Body of pancreas (tissue), 4 donors: ENCODE data around the gene SUN1. TPM values are rescaled to one million over a fixed set of nuclear protein-coding genes. Genes with fewer than 3 reads are reported as not detected.
A peak's percentile ranks its signal among the peaks of the same experiment; 100 is the strongest.
"Not testable (repeated sequence)": the region's sequence is repeated elsewhere in the genome, so short reads cannot be mapped to it uniquely, and the experiment has no call there.

Experiments
- ATAC-seq: fragments of 150-250 bp; one replicate; pipeline ENCODE4 v1.9.1; 2016
- DNase-seq, 4 donors: peaks; one replicate each; pipeline ENCODE4 v3.0.0-alpha.2; 2019
- H3K27ac ChIP-seq, 4 donors: fragments of 200-600 bp; sonication (generic); 1 replicate in 3 of 4; 2 replicates in 1 of 4; pipeline versions ENCODE4 v1.5.1 to v1.6.1; 2016 to 2019; ENCODE audit warnings: mild to moderate bottlenecking in 1 of 4, mixed read lengths in 1 of 4, moderate library complexity in 1 of 4
- H3K27me3 ChIP-seq, 2 donors: fragments of 200-600 bp; sonication (generic); one replicate each; pipeline ENCODE4 v1.6.0; 2016; ENCODE audit warnings: mild to moderate bottlenecking in 1 of 2
- H3K36me3 ChIP-seq, 2 donors: fragments of 200-600 bp; sonication (generic); replicated peaks in 1 of 2; 2 replicates each; pipeline ENCODE4 v1.5.1; 2016; ENCODE audit warnings: low read depth in 2 of 2; ENCODE audit not compliant: insufficient read depth in 1 of 2
- H3K4me1 ChIP-seq: fragments of 200-600 bp; sonication (generic); one replicate; pipeline ENCODE4 v1.6.0; 2016
- H3K4me3 ChIP-seq, 2 donors: fragments of 200-600 bp; sonication (generic); 1 replicate in 1 of 2; 2 replicates in 1 of 2; pipeline ENCODE4 v1.5.1; 2016 to 2019
- H3K9me3 ChIP-seq, 3 donors: fragments of 200-600 bp; sonication (generic); 1 replicate in 2 of 3; 2 replicates in 1 of 3; pipeline ENCODE4 v1.5.1; 2016
- POLR2A ChIP-seq, 3 donors: fragments of 450-650 bp; IDR thresholded peaks; one replicate each; pipeline ENCODE4 v1.6.1; 2016; ENCODE audit warnings: antibody characterized with exemption in 3 of 3, mild to moderate bottlenecking in 2 of 3
- WGBS, 2 donors: methylation state at CpG; one replicate each; pipeline ENCODE4 v1.1.5; 2017; 5-methylcytosine and 5-hydroxymethylcytosine counted together
- intact Hi-C: fragments of 100-400 bp; cut with DNase I; formaldehyde crosslinking; loops from one replicate; pipeline ENCODE4 v1.15.1; 2023
- total RNA-seq, 2 donors: library from RNA; depleted of rRNA; stranded (reverse); fragments of >200 nt; gene quantifications; one replicate each; pipeline ENCODE4 v1.1.0, GENCODE V29; 2016
- TF ChIP-seq, protein P1 (sequence below), 7 experiments: fragments of 450-650 bp in 4 of 7; fragments of 200-600 bp in 3 of 7; sonication (generic) in 3 of 7; IDR thresholded peaks; one replicate each; pipeline ENCODE4 v1.5.1; 2016 to 2019; ENCODE audit warnings: antibody characterized with exemption in 7 of 7

SUN1 gene
- total RNA-seq, 2 donors from 2014 or later, result 75.8 to 122 TPM

DNA sequence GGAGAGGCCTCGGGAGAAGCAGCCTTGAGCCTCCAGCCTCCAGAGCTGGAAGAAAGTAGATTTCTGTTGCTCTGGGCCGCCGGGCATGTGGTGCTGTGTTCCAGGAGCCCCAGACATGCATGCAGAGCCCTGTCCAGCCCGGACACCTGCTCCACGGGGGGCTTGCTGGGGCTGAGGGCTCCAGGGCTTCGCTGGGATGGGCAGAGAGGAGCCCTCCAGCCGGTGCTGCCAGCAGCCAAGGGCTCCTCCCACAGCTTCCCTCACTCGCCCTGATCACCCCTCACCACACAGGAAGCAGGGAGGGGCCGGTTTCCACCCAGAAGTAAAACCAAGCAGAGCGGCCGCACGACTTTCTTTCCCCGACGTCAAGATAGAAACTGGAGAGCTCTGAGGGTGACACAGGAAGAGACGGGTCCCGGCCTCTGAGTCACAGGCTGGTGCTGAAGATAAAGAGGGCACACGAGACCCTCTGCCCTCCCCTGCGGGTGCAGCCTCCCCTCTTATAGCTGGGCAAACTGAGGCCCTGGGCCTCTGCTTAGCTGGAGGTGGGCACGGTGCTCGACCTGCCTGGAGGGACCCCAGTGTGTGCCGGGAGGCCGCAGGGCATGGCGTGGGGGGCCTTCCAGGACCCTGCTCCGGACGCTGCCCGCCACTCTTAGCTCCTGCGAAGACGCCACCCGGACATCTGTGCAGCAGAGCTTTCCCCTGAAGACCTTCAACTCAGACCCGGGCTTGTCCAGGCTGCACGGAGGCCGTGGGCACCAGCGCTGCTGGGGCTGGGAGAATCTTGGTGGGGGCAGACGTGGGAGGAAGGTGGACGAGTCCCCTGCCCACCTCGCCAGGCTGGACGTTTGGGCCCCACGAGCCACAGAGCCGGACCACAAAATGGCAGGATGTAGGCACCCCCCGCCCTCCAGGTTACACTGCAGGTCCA lies 91.1 kb downstream of the SUN1 start:
- intact Hi-C loops, result no loop called here
- H3K27ac ChIP-seq, result peak overlapping the region in 1 of 4 donors; percentile 62
- no peaks in the 10 kb centered on the region for H3K9me3 ChIP-seq
- peak in 1 of 3 donors; percentile 12 for TF ChIP-seq POLR2A (IDR thresholded peaks at IDR 0.05)
- TF ChIP-seq, protein P1, sequence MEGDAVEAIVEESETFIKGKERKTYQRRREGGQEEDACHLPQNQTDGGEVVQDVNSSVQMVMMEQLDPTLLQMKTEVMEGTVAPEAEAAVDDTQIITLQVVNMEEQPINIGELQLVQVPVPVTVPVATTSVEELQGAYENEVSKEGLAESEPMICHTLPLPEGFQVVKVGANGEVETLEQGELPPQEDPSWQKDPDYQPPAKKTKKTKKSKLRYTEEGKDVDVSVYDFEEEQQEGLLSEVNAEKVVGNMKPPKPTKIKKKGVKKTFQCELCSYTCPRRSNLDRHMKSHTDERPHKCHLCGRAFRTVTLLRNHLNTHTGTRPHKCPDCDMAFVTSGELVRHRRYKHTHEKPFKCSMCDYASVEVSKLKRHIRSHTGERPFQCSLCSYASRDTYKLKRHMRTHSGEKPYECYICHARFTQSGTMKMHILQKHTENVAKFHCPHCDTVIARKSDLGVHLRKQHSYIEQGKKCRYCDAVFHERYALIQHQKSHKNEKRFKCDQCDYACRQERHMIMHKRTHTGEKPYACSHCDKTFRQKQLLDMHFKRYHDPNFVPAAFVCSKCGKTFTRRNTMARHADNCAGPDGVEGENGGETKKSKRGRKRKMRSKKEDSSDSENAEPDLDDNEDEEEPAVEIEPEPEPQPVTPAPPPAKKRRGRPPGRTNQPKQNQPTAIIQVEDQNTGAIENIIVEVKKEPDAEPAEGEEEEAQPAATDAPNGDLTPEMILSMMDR (IDR thresholded peaks at IDR 0.05), result no peak
- ATAC-seq, result peak; percentile 33
- DNase-seq, result peak; percentile 24 to 79 (median 36)
- H3K4me1 ChIP-seq, result no peaks in the 10 kb centered on the region
- no peaks in the 10 kb centered on the region for H3K36me3 ChIP-seq
- WGBS, 2 donors, result 72 to 75% methylated on average over 11 to 38 of the region's 40 CpGs
- no peak overlapping the region for H3K4me3 ChIP-seq
- H3K27me3 ChIP-seq, result no peaks in the 10 kb centered on the region

- H3K27ac ChIP-seq, H3K4me3 ChIP-seq, ATAC-seq, H3K4me1 ChIP-seq, H3K9me3 ChIP-seq, H3K27me3 ChIP-seq, H3K36me3 ChIP-seq, intact Hi-C loops: not testable (repeated sequence)
- 60 to 97% methylated on average over 1 to 6 of the region's 25 CpGs for WGBS, 2 donors
- DNase-seq, result peak in 2 of 4 donors; percentile 1 to 5
Measured at GRCh38 chr7:924042-924441, 91.8 kb downstream of the SUN1 start.

Other genes with a start within 250 kb of the SUN1 start
- 10 to 100 TPM; 17.9 to 46.5 TPM for gene DNAAF5, start 105.8 kb upstream of the SUN1 start, total RNA-seq
- 1 to 10 TPM; 2.0 to 3.4 TPM for gene PRKAR1B, start 105.2 kb upstream of the SUN1 start, total RNA-seq
- gene GET4, start 44.1 kb downstream of the SUN1 start, total RNA-seq, result 10 to 100 TPM; 34.8 to 42.2 TPM
- 10 to 100 TPM; 19.7 to 19.8 TPM for gene ADAP1, start 122.2 kb downstream of the SUN1 start, total RNA-seq
- gene COX19, start 143.1 kb downstream of the SUN1 start, total RNA-seq, result 10 to 100 TPM in 1 of 2 donors, 1 to 10 TPM in 1; 9.6 to 25.1 TPM
- gene CYP2W1, start 150.7 kb downstream of the SUN1 start, total RNA-seq, result not detected
- gene GPR146, start 212.1 kb downstream of the SUN1 start, total RNA-seq, result 10 to 100 TPM in 1 of 2 donors, 1 to 10 TPM in 1; 8.8 to 11.2 TPM